GM21619 (cell line): ENCODE measurements around the gene ACKR1.
A peak's percentile ranks its signal among the peaks of the same experiment; 100 is the strongest.

ENCODE experiments used
- ATAC-seq: cut with Tn5 transposase; IDR thresholded peaks from one replicate; pipeline ENCODE4 v1.9.1; 2021; ENCODE audit not compliant: unreplicated experiment

The ACKR1 gene

DNA sequence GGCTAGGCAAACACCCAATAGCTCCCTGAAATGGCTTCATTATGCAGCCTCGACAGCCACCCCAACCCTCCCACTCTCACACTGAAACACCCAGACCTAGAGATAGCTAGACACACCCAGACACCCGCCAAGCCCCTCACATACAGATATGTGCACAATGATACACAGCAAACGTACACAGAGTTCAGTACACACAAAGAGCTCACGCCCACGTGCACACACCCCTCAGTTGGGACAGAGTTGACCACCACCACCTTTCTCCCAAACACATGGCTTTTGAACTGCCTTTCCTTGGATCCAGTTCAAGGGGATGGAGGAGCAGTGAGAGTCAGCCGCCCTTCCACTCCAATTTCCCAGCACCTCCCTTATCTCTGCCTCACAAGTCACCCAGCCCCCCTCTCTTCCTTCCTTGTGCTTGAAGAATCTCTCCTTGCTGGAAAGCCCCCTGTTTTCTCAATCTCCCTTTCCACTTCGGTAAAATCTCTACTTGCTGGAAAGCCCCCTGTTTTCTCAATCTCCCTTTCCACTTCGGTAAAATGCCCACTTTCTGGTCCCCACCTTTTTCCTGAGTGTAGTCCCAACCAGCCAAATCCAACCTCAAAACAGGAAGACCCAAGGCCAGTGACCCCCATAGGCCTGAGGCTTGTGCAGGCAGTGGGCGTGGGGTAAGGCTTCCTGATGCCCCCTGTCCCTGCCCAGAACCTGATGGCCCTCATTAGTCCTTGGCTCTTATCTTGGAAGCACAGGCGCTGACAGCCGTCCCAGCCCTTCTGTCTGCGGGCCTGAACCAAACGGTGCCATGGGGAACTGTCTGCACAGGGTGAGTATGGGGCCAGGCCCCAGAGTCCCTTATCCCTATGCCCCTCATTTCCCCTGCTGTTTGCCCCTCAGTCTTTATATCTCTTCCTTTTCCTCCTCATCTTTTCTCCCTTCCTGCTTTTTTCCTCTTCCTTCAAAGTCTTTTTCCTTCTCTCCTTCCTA, at the start of gene ACKR1:
Gene ACKR1, plus strand, starts transcription at position 715 of the 981 bp plus-strand sequence. Its CDS starts 85 bp downstream, at position 800.
- no peak for ATAC-seq

DNA sequence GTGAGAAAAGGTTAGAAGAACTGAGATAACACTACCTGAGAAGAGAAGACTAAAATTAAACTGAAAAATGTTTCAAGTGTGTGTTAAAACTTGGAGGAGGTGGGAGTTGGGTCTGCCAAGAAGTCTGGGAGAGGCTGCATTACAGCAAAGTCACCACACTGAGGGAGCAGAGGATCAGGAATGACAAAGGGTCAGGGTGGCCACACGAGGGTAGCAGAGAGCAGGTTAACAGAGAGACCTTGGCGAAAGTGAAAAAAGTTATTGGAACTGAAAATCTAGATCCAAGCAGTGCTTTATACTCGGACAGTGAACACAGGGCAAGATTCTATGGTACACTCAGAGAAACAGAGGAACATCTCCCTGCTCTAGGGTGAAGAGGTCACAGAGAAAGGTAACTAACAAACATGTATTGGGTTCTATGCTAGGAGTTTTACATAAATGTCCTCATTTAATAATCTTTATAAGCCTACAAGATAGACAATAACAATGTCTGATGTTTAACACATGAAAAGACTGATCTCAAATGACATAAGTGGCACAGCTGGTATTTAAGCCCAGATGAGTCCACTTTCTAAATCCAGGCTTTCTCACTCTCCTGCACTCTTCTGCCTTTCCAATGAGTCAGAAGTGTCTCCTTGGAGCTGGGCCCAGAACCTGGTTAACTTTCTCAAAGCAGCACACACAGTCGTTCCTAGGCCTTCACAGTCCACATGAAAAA, 43.5 kb upstream of the ACKR1 start:
- ATAC-seq = peak; percentile 97

- ATAC-seq = no peak
Measured at GRCh38 chr1:159161719-159162026, 43.0 kb upstream of the ACKR1 start.

- ATAC-seq = no peak
Measured at GRCh38 chr1:159162516-159163265, 42.0 kb upstream of the ACKR1 start.

- ATAC-seq = no peak
Measured at GRCh38 chr1:159163614-159164228, 41.0 kb upstream of the ACKR1 start.

DNA sequence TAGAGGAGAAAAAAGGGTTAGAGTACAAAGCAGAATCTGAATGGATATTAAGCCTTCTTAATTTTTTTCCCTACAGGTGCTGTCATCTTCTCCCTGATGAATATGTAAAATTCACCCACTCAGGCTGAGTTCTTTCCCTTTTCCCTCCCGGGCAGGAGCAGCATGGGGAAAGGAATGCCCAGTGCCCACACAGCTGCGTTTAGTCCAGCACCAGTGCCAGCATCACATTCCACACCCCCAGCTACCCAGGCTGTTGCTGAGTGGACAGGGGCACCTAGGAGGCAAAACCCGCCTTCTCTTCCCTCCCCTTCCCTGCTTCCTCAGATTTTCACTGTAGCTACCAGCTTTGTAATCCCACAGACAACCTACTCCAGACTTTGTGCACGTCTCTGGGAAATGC, 36.6 kb upstream of the ACKR1 start:
- no peak for ATAC-seq

GRCh38 chr1:159170639-159171038, 34.0 kb upstream of the ACKR1 start:
- ATAC-seq = no peak

GRCh38 chr1:159171254-159171687, 33.4 kb upstream of the ACKR1 start, which contains the start of gene CADM3:
Gene CADM3 (plus strand): TSS chr1:159171615. CDS start chr1:159171766, 151 bp downstream.
- ATAC-seq = no peak

DNA sequence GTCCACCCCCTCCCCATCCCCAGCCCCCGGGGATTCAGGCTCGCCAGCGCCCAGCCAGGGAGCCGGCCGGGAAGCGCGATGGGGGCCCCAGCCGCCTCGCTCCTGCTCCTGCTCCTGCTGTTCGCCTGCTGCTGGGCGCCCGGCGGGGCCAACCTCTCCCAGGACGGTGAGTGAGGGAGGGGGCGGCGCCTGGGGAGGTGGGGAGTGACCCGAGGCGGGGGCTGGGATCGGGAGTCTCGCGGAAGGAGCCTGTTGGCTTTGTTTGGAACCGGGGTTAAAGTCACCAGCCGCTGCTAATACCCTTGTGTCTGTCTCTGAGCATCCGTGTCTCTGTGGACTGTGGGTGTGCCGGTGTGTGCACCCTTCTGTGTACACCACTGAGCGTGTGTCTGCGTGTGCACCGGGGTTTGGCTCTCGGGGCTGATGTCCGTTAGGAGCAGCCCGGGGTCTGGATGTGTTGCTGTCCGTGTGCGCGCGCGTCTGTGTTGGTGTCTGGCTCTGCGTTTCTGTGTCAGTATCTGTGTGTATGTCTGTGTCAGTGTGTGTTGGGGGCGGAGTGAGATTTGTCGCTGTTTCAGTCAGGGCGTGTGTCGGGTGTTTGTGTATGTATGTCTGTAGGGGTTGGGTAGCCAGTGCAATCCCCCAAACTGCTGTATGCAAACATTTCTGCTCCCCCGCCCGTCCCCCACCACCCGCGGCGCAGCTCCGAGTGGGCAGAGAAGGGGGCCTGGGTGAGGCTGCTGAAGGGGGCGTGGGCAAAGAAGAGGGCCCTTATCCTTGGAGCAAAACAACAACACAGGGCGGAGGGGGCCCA, 32.8 kb upstream of the ACKR1 start:
- ATAC-seq = no peak

- ATAC-seq = no peak
Measured at GRCh38 chr1:159172614-159173291, 31.9 kb upstream of the ACKR1 start.

DNA sequence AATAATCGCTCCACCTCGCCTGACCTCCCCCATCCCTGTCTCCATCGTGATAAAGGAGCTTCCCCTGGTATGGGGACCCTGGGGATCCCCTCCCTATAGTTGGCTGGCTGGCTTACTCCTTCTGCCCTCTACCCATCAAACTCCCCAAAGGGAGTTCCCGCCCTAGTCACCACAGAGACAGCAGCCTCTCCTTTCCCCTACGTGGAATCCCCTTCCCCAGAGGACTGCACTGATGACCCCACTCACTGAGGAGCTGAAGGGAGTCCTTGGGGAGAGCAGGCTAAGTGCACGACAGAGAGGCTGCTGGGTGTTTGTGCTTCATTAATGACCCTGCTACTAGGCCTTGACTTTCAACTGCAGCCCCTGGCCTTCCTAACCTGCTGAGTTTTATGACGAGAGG, 31.4 kb upstream of the ACKR1 start:
- ATAC-seq = no peak

GRCh38 chr1:159175571-159175970, 29.1 kb upstream of the ACKR1 start:
- ATAC-seq = no peak

- ATAC-seq = no peak
Measured at GRCh38 chr1:159177272-159177907, 27.3 kb upstream of the ACKR1 start.

DNA sequence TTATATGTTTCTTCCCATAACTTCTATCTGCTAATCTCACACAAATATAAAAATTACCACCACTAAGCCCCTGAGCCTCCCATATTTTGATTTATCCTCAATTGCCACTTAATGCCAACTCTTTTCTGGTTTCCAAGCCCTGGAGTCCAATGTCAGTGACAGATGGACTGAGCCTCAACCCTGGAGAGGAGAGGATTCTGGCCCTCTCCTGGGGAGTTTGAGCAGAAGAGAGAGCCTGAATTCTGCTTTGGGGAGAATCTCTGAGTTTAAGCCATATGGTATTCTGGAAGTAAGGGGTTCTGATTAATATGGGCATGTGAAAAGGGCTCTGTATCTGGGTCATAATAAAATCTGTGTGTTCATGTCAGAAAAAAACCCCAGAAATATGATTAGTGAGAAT, 24.8 kb upstream of the ACKR1 start:
- ATAC-seq = no peak

- no peak for ATAC-seq
Measured at GRCh38 chr1:159180516-159180915, 24.2 kb upstream of the ACKR1 start.

- no peak for ATAC-seq
Measured at GRCh38 chr1:159181328-159182024, 23.2 kb upstream of the ACKR1 start.

GRCh38 chr1:159184201-159184600, 20.5 kb upstream of the ACKR1 start:
- ATAC-seq = no peak

GRCh38 chr1:159185121-159185520, 19.6 kb upstream of the ACKR1 start:
- no peak for ATAC-seq
